SK-N-SH (cell line): ENCODE measurements around the gene SPACA1.

Source experiments
- CHD2 ChIP-seq: fragments of 150-350 bp; IDR thresholded peaks from 2 replicates; pipeline ENCODE4 v1.6.1; 2018; ENCODE audit warnings: low read length; ENCODE audit not compliant: partially characterized antibody
- EP300 ChIP-seq, 2 experiments: IDR thresholded peaks; 2 replicates each; pipeline versions ENCODE4 v1.4.0 to v1.6.1; 2012; ENCODE audit warnings: borderline replicate concordance in 1 of 2, low read depth in 1 of 2, low read length in 1 of 2
- EZH2phosphoT487 ChIP-seq: fragments of 200-600 bp; sonication (generic); IDR thresholded peaks from 2 replicates; pipeline ENCODE4 v1.6.1; 2017; ENCODE audit warnings: low read depth, mixed run types, mild to moderate bottlenecking, antibody characterized with exemption, moderate library complexity, borderline replicate concordance
- GATA2 ChIP-seq: sonication (generic); formaldehyde crosslinking; IDR thresholded peaks from 2 replicates; pipeline ENCODE4 v1.5.0; 2020; ENCODE audit warnings: mild to moderate bottlenecking, missing genetic modification reagents
- POLR2AphosphoS5 ChIP-seq: IDR thresholded peaks from 2 replicates; pipeline ENCODE4 v1.6.1; 2012; ENCODE audit warnings: low read depth, low read length
- RAD21 ChIP-seq: IDR thresholded peaks from 2 replicates; pipeline ENCODE4 v1.6.1; 2012; ENCODE audit warnings: mild to moderate bottlenecking, low read length
- SMC3 ChIP-seq: IDR thresholded peaks from 2 replicates; pipeline ENCODE4 v1.6.1; 2012; ENCODE audit warnings: low read depth, low read length, improper control_type of control experiment
- TAF1 ChIP-seq: IDR thresholded peaks from 2 replicates; pipeline ENCODE4 v1.6.1; 2012; ENCODE audit warnings: low read depth, mild to moderate bottlenecking, low read length, moderate library complexity, borderline replicate concordance
- TF ChIP-seq, protein P1 (sequence below): fragments of 200-600 bp; sonication (generic); IDR thresholded peaks from 2 replicates; pipeline ENCODE4 v1.6.1; 2017; ENCODE audit warnings: antibody characterized with exemption, mild to moderate bottlenecking, moderate library complexity
- TF ChIP-seq, protein P2 (sequence below): IDR thresholded peaks from 2 replicates; pipeline ENCODE4 v1.4.0; 2012; ENCODE audit warnings: low read depth
- TF ChIP-seq, protein P3 (sequence below): IDR thresholded peaks from 2 replicates; pipeline ENCODE4 v1.4.0; 2012; ENCODE audit warnings: low read depth, borderline replicate concordance
- TF ChIP-seq, protein P4 (sequence below): IDR thresholded peaks from 2 replicates; pipeline ENCODE4 v1.4.0; 2012; ENCODE audit warnings: low read depth, borderline replicate concordance
- TF ChIP-seq, protein P5 (sequence below): IDR thresholded peaks from 2 replicates; pipeline ENCODE4; 2012
- TF ChIP-seq, protein P6 (sequence below): IDR thresholded peaks from 2 replicates; pipeline ENCODE4 v1.6.1; 2012; ENCODE audit warnings: mild to moderate bottlenecking, low read depth, low read length, moderate library complexity

DNA sequence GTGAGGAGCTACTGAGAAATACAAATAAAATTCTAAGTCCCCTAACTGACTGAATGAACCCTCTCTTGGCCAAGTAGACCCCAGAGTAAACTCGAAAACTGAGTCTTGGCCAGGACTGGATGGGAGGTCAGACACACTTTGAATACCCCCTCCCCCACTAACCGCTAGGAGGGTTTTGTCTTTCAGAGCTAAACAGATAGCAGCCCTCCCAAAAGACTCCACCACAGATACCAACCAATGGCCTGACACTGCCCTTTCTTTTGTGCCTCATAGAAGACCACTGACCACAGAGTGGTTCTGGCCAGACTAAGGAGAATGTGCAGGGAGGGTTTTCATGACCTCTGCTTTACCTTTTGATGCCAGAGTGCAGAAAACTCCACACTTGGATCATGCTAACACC, 42.1 kb downstream of the SPACA1 start:
- TF ChIP-seq, protein P1, sequence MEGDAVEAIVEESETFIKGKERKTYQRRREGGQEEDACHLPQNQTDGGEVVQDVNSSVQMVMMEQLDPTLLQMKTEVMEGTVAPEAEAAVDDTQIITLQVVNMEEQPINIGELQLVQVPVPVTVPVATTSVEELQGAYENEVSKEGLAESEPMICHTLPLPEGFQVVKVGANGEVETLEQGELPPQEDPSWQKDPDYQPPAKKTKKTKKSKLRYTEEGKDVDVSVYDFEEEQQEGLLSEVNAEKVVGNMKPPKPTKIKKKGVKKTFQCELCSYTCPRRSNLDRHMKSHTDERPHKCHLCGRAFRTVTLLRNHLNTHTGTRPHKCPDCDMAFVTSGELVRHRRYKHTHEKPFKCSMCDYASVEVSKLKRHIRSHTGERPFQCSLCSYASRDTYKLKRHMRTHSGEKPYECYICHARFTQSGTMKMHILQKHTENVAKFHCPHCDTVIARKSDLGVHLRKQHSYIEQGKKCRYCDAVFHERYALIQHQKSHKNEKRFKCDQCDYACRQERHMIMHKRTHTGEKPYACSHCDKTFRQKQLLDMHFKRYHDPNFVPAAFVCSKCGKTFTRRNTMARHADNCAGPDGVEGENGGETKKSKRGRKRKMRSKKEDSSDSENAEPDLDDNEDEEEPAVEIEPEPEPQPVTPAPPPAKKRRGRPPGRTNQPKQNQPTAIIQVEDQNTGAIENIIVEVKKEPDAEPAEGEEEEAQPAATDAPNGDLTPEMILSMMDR, result no peak
- TF ChIP-seq, protein P2, sequence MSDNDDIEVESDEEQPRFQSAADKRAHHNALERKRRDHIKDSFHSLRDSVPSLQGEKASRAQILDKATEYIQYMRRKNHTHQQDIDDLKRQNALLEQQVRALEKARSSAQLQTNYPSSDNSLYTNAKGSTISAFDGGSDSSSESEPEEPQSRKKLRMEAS, result no peak
- no peak for TF ChIP-seq TAF1
- TF ChIP-seq, protein P3, sequence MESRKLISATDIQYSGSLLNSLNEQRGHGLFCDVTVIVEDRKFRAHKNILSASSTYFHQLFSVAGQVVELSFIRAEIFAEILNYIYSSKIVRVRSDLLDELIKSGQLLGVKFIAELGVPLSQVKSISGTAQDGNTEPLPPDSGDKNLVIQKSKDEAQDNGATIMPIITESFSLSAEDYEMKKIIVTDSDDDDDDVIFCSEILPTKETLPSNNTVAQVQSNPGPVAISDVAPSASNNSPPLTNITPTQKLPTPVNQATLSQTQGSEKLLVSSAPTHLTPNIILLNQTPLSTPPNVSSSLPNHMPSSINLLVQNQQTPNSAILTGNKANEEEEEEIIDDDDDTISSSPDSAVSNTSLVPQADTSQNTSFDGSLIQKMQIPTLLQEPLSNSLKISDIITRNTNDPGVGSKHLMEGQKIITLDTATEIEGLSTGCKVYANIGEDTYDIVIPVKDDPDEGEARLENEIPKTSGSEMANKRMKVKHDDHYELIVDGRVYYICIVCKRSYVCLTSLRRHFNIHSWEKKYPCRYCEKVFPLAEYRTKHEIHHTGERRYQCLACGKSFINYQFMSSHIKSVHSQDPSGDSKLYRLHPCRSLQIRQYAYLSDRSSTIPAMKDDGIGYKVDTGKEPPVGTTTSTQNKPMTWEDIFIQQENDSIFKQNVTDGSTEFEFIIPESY, result no peak
- no peak for TF ChIP-seq SMC3
- TF ChIP-seq CHD2, result no peak
- TF ChIP-seq, protein P4, sequence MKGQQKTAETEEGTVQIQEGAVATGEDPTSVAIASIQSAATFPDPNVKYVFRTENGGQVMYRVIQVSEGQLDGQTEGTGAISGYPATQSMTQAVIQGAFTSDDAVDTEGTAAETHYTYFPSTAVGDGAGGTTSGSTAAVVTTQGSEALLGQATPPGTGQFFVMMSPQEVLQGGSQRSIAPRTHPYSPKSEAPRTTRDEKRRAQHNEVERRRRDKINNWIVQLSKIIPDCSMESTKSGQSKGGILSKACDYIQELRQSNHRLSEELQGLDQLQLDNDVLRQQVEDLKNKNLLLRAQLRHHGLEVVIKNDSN, result no peak
- TF ChIP-seq, protein P5, sequence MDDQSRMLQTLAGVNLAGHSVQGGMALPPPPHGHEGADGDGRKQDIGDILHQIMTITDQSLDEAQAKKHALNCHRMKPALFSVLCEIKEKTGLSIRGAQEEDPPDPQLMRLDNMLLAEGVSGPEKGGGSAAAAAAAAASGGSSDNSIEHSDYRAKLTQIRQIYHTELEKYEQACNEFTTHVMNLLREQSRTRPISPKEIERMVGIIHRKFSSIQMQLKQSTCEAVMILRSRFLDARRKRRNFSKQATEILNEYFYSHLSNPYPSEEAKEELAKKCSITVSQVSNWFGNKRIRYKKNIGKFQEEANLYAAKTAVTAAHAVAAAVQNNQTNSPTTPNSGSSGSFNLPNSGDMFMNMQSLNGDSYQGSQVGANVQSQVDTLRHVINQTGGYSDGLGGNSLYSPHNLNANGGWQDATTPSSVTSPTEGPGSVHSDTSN, result no peak
- no peak for TF ChIP-seq EZH2phosphoT487
- TF ChIP-seq EP300 (IDR thresholded peaks at IDR 0.05; ENCODE audit: borderline replicate concordance in 1 of 2, low read depth in 1 of 2, low read length in 1 of 2), result no peak
- TF ChIP-seq RAD21, result no peak
- no peak for TF ChIP-seq POLR2AphosphoS5
- TF ChIP-seq, protein P6, sequence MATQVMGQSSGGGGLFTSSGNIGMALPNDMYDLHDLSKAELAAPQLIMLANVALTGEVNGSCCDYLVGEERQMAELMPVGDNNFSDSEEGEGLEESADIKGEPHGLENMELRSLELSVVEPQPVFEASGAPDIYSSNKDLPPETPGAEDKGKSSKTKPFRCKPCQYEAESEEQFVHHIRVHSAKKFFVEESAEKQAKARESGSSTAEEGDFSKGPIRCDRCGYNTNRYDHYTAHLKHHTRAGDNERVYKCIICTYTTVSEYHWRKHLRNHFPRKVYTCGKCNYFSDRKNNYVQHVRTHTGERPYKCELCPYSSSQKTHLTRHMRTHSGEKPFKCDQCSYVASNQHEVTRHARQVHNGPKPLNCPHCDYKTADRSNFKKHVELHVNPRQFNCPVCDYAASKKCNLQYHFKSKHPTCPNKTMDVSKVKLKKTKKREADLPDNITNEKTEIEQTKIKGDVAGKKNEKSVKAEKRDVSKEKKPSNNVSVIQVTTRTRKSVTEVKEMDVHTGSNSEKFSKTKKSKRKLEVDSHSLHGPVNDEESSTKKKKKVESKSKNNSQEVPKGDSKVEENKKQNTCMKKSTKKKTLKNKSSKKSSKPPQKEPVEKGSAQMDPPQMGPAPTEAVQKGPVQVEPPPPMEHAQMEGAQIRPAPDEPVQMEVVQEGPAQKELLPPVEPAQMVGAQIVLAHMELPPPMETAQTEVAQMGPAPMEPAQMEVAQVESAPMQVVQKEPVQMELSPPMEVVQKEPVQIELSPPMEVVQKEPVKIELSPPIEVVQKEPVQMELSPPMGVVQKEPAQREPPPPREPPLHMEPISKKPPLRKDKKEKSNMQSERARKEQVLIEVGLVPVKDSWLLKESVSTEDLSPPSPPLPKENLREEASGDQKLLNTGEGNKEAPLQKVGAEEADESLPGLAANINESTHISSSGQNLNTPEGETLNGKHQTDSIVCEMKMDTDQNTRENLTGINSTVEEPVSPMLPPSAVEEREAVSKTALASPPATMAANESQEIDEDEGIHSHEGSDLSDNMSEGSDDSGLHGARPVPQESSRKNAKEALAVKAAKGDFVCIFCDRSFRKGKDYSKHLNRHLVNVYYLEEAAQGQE, result no peak
- no peak for TF ChIP-seq GATA2 (CRISPR knock-in tag)
